Liver (tissue), 9 donors: ENCODE results near the gene ETF1. TPM values are rescaled to one million over a fixed set of nuclear protein-coding genes. Genes with fewer than 3 reads are reported as not detected.
A peak's percentile ranks its signal among the peaks of the same experiment; 100 is the strongest.

Experiments used
- DNase-seq: peaks from one replicate; pipeline ENCODE4 v3.0.0-alpha.2; 2017; ENCODE audit warnings: low spot score
- H3K27ac ChIP-seq, 2 donors: one replicate each; pipeline ENCODE4 v1.7.0; 2013; ENCODE audit warnings: inconsistent platforms in 2 of 2, low read length in 2 of 2, control low read depth in 1 of 2, low read depth in 1 of 2, mild to moderate bottlenecking in 1 of 2
- H3K27me3 ChIP-seq, 4 donors: one replicate each; pipeline versions ENCODE4 v1.6.1 to v1.7.0; 2013; ENCODE audit warnings: low read length in 3 of 4, inconsistent platforms in 1 of 4, mild to moderate bottlenecking in 1 of 4, moderate library complexity in 1 of 4; ENCODE audit not compliant: control insufficient read depth in 4 of 4, insufficient read depth in 4 of 4
- H3K36me3 ChIP-seq, 4 donors: one replicate each; pipeline versions ENCODE4 v1.6.1 to v1.7.0; 2013; ENCODE audit warnings: low read length in 3 of 4, mild to moderate bottlenecking in 3 of 4, low read depth in 1 of 4, moderate library complexity in 1 of 4; ENCODE audit not compliant: control insufficient read depth in 4 of 4, insufficient read depth in 3 of 4
- H3K4me1 ChIP-seq, 4 donors: one replicate each; pipeline versions ENCODE4 v1.6.1 to v1.7.0; 2013; ENCODE audit warnings: low read length in 3 of 4, mild to moderate bottlenecking in 3 of 4, moderate library complexity in 1 of 4; ENCODE audit not compliant: control insufficient read depth in 4 of 4, insufficient read depth in 4 of 4
- H3K4me3 ChIP-seq, 3 donors: one replicate each; pipeline versions ENCODE4 v1.6.1 to v1.7.0; 2013; ENCODE audit warnings: low read length in 3 of 3, control low read depth in 1 of 3, low read depth in 1 of 3, mild to moderate bottlenecking in 1 of 3
- H3K9ac ChIP-seq, 2 donors: one replicate each; pipeline ENCODE4 v1.7.0; 2013; ENCODE audit warnings: low read length in 2 of 2, mild to moderate bottlenecking in 2 of 2, moderate library complexity in 2 of 2, control low read depth in 1 of 2, low read depth in 1 of 2
- H3K9me3 ChIP-seq, 4 donors: one replicate each; pipeline versions ENCODE4 v1.6.1 to v1.7.0; 2013; ENCODE audit warnings: low read length in 3 of 4; ENCODE audit not compliant: control insufficient read depth in 4 of 4
- ATF3 ChIP-seq: IDR thresholded peaks from 2 replicates; pipeline ENCODE4 v1.6.1; 2016; ENCODE audit warnings: antibody characterized with exemption
- EGR1 ChIP-seq, 2 donors: IDR thresholded peaks; 2 replicates each; pipeline ENCODE4 v1.6.1; 2016 to 2018; ENCODE audit warnings: antibody characterized with exemption in 2 of 2, low read depth in 2 of 2
- FOXA1 ChIP-seq: IDR thresholded peaks from 2 replicates; pipeline ENCODE4 v1.6.1; 2016; ENCODE audit warnings: antibody characterized with exemption
- FOXA2 ChIP-seq: IDR thresholded peaks from 2 replicates; pipeline ENCODE4 v1.6.1; 2016; ENCODE audit warnings: antibody characterized with exemption
- GABPA ChIP-seq, 2 donors: IDR thresholded peaks in 1 of 2; conservative IDR thresholded peaks in 1 of 2; 2 replicates each; pipeline ENCODE4 v1.6.1; 2016; ENCODE audit warnings: antibody characterized with exemption in 2 of 2, mild to moderate bottlenecking in 1 of 2, moderate library complexity in 1 of 2
- HNF4A ChIP-seq, 2 donors: conservative IDR thresholded peaks; 2 replicates each; pipeline ENCODE4 v1.6.1; 2016; ENCODE audit warnings: antibody characterized with exemption in 2 of 2, mild to moderate bottlenecking in 2 of 2
- HNF4G ChIP-seq: IDR thresholded peaks from 2 replicates; pipeline ENCODE4 v1.6.1; 2016; ENCODE audit warnings: antibody characterized with exemption
- JUND ChIP-seq, 2 donors: IDR thresholded peaks; 2 replicates each; pipeline ENCODE4 v1.6.1; 2016; ENCODE audit warnings: antibody characterized with exemption in 2 of 2
- NR2F2 ChIP-seq: IDR thresholded peaks from 2 replicates; pipeline ENCODE4 v1.6.1; 2016; ENCODE audit warnings: antibody characterized with exemption
- RAD21 ChIP-seq, 2 donors: IDR thresholded peaks; 2 replicates each; pipeline ENCODE4 v1.6.1; 2016; ENCODE audit warnings: antibody characterized with exemption in 2 of 2, mild to moderate bottlenecking in 2 of 2
- RXRA ChIP-seq, 2 donors: IDR thresholded peaks; 2 replicates each; pipeline ENCODE4 v1.6.1; 2017 to 2018; ENCODE audit warnings: antibody characterized with exemption in 2 of 2, mild to moderate bottlenecking in 1 of 2
- SP1 ChIP-seq: IDR thresholded peaks from 2 replicates; pipeline ENCODE4 v1.6.1; 2018; ENCODE audit warnings: antibody characterized with exemption, mild to moderate bottlenecking
- TAF1 ChIP-seq: conservative IDR thresholded peaks from 2 replicates; pipeline ENCODE4 v1.6.1; 2016; ENCODE audit warnings: antibody characterized with exemption, mild to moderate bottlenecking
- YY1 ChIP-seq: IDR thresholded peaks from 2 replicates; pipeline ENCODE4 v1.6.1; 2016; ENCODE audit warnings: antibody characterized with exemption, mild to moderate bottlenecking
- WGBS: extraction: QIAGEN DNeasy Blood & Tissue Kit; methylation state at CpG from one replicate; pipeline ENCODE4 v1.1.7; 2013; 5-methylcytosine and 5-hydroxymethylcytosine counted together
- polyA plus RNA-seq, 2 donors: library from polyadenylated mRNA; stranded (reverse) in 1 of 2; unstranded in 1 of 2; fragments of 200-250 nt in 1 of 2; fragments of >200 nt in 1 of 2; fragmentation: Nextera tagmentation in 1 of 2; extraction: Ambion mirVana in 1 of 2; gene quantifications; one replicate each; pipeline versions ENCODE4 v1.2.1 to v1.2.3, GENCODE V29; 2013 to 2015
- total RNA-seq, 2 donors: library from RNA; depleted of rRNA; stranded (reverse); fragments of >200 nt; gene quantifications; one replicate each; pipeline ENCODE4 v1.2.3, GENCODE V29; 2014
- TF ChIP-seq, protein P1 (sequence below): IDR thresholded peaks from 2 replicates; pipeline ENCODE4 v1.6.1; 2016; ENCODE audit warnings: antibody characterized with exemption
- TF ChIP-seq, protein P2 (sequence below): IDR thresholded peaks from 2 replicates; pipeline ENCODE4 v1.6.1; 2016; ENCODE audit warnings: antibody characterized with exemption
- TF ChIP-seq, protein P3 (sequence below): IDR thresholded peaks from 2 replicates; pipeline ENCODE4 v1.6.1; 2016; ENCODE audit warnings: antibody characterized with exemption, mild to moderate bottlenecking
- TF ChIP-seq, protein P4 (sequence below): fragments of 150-350 bp; IDR thresholded peaks from 2 replicates; pipeline ENCODE4 v1.5.1; 2017; ENCODE audit warnings: improper control_type of control experiment, low read depth, low read length; ENCODE audit not compliant: missing input control
- donor health status: healthy.
- donor health status: healthy.
- donor health status: healthy.
- donor health status: healthy.
- donor health status: healthy.

ETF1 gene
- total RNA-seq (10 to 100 TPM; 37.7 to 39.7 TPM), polyA plus RNA-seq (10 to 100 TPM; 21.7 to 24.5 TPM)

- no peaks in the 10 kb centered on the region for H3K27me3 ChIP-seq
- H3K36me3 ChIP-seq: peaks cover 0 to 4% (median 0%) of the 10 kb centered on the region in 4 donors
- peak; percentile 85 for TF ChIP-seq YY1
- no peak for TF ChIP-seq HNF4G
- TF ChIP-seq EGR1 (IDR thresholded peaks at IDR 0.05; ENCODE audit: low read depth in 2 of 2): peak; percentile 42 to 83
- TF ChIP-seq, protein P1, sequence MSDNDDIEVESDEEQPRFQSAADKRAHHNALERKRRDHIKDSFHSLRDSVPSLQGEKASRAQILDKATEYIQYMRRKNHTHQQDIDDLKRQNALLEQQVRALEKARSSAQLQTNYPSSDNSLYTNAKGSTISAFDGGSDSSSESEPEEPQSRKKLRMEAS: peak; percentile 89
- no peak for TF ChIP-seq ATF3
- peak in 1 of 2 donors; percentile 6 for TF ChIP-seq RAD21 (IDR thresholded peaks at IDR 0.05)
- peak; percentile 89 to 98 for TF ChIP-seq GABPA (IDR thresholded peaks at IDR 0.05 in 1 of 2, conservative IDR thresholded peaks at IDR 0.05 in 1 of 2)
- TF ChIP-seq TAF1: peak; percentile 87
- peak; percentile 21 to 52 for TF ChIP-seq JUND (IDR thresholded peaks at IDR 0.05)
- TF ChIP-seq, protein P2, sequence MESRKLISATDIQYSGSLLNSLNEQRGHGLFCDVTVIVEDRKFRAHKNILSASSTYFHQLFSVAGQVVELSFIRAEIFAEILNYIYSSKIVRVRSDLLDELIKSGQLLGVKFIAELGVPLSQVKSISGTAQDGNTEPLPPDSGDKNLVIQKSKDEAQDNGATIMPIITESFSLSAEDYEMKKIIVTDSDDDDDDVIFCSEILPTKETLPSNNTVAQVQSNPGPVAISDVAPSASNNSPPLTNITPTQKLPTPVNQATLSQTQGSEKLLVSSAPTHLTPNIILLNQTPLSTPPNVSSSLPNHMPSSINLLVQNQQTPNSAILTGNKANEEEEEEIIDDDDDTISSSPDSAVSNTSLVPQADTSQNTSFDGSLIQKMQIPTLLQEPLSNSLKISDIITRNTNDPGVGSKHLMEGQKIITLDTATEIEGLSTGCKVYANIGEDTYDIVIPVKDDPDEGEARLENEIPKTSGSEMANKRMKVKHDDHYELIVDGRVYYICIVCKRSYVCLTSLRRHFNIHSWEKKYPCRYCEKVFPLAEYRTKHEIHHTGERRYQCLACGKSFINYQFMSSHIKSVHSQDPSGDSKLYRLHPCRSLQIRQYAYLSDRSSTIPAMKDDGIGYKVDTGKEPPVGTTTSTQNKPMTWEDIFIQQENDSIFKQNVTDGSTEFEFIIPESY: peak; percentile 100
- peak; percentile 16 for TF ChIP-seq FOXA1
- TF ChIP-seq, protein P3, sequence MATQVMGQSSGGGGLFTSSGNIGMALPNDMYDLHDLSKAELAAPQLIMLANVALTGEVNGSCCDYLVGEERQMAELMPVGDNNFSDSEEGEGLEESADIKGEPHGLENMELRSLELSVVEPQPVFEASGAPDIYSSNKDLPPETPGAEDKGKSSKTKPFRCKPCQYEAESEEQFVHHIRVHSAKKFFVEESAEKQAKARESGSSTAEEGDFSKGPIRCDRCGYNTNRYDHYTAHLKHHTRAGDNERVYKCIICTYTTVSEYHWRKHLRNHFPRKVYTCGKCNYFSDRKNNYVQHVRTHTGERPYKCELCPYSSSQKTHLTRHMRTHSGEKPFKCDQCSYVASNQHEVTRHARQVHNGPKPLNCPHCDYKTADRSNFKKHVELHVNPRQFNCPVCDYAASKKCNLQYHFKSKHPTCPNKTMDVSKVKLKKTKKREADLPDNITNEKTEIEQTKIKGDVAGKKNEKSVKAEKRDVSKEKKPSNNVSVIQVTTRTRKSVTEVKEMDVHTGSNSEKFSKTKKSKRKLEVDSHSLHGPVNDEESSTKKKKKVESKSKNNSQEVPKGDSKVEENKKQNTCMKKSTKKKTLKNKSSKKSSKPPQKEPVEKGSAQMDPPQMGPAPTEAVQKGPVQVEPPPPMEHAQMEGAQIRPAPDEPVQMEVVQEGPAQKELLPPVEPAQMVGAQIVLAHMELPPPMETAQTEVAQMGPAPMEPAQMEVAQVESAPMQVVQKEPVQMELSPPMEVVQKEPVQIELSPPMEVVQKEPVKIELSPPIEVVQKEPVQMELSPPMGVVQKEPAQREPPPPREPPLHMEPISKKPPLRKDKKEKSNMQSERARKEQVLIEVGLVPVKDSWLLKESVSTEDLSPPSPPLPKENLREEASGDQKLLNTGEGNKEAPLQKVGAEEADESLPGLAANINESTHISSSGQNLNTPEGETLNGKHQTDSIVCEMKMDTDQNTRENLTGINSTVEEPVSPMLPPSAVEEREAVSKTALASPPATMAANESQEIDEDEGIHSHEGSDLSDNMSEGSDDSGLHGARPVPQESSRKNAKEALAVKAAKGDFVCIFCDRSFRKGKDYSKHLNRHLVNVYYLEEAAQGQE: peak; percentile 65
- TF ChIP-seq RXRA (IDR thresholded peaks at IDR 0.05): peak; percentile 33 to 45
- TF ChIP-seq HNF4A (conservative IDR thresholded peaks at IDR 0.05): peak in 1 of 2 donors; percentile 11
- peak; percentile 98 for TF ChIP-seq SP1
- TF ChIP-seq, protein P4, sequence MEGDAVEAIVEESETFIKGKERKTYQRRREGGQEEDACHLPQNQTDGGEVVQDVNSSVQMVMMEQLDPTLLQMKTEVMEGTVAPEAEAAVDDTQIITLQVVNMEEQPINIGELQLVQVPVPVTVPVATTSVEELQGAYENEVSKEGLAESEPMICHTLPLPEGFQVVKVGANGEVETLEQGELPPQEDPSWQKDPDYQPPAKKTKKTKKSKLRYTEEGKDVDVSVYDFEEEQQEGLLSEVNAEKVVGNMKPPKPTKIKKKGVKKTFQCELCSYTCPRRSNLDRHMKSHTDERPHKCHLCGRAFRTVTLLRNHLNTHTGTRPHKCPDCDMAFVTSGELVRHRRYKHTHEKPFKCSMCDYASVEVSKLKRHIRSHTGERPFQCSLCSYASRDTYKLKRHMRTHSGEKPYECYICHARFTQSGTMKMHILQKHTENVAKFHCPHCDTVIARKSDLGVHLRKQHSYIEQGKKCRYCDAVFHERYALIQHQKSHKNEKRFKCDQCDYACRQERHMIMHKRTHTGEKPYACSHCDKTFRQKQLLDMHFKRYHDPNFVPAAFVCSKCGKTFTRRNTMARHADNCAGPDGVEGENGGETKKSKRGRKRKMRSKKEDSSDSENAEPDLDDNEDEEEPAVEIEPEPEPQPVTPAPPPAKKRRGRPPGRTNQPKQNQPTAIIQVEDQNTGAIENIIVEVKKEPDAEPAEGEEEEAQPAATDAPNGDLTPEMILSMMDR: no peak
- TF ChIP-seq NR2F2: peak; percentile 11
- TF ChIP-seq FOXA2: no peak
- no peaks in the 10 kb centered on the region for H3K9me3 ChIP-seq
- peaks cover 5 to 71% (median 39%) of the 10 kb centered on the region in 4 donors for H3K4me1 ChIP-seq
- under 1% methylated on average over 70 of the region's 70 CpGs for WGBS
- DNase-seq: peak; percentile 99
- H3K9ac ChIP-seq: peak within 1 kb of the TSS; percentile 96 to 99
- peak within 1 kb of the TSS; percentile 90 to 98 (median 97) for H3K4me3 ChIP-seq
- H3K27ac ChIP-seq: peak within 1 kb of the TSS; percentile 97 to 100
Observed at GRCh38 chr5:138542956-138543729, at the start of gene ETF1. TSS of gene ETF1 (minus strand) at chr5:138543236. CDS start at chr5:138542918, 318 bp downstream.
